Natural killer cell (primary cell): ENCODE data around the gene NFKB2. TPM values are rescaled to one million over a fixed set of nuclear protein-coding genes. Genes with fewer than 3 reads are reported as not detected.

Experiments
- ATAC-seq, 3 donors: fragments of 150-1000 bp in 2 of 3; fragments of 200-7000 bp in 1 of 3; cut with Tn5 transposase; 1 replicate in 1 of 3; 2 replicates in 2 of 3; pipeline ENCODE4 v1.10.0; 2021; ENCODE audit warnings: mild to moderate bottlenecking in 2 of 3, moderate library complexity in 2 of 3
- DNase-seq, 2 donors: peaks; one replicate each; pipeline versions ENCODE4 v3.0.0 to v3.0.0-alpha.2; 2013 to 2021; ENCODE audit warnings: mixed read lengths in 1 of 2
- H3K27ac ChIP-seq: one replicate; pipeline ENCODE4 v1.5.1; 2013; ENCODE audit warnings: mild to moderate bottlenecking, low read length
- H3K27me3 ChIP-seq: one replicate; pipeline ENCODE4 v1.6.1; 2013; ENCODE audit warnings: low read length; ENCODE audit not compliant: control insufficient read depth, insufficient read depth
- H3K36me3 ChIP-seq: one replicate; pipeline ENCODE4 v1.6.1; 2013; ENCODE audit warnings: low read length; ENCODE audit not compliant: control insufficient read depth, insufficient read depth
- H3K4me1 ChIP-seq: one replicate; pipeline ENCODE4 v1.6.1; 2013; ENCODE audit warnings: low read length; ENCODE audit not compliant: control insufficient read depth, insufficient read depth
- H3K4me3 ChIP-seq: one replicate; pipeline ENCODE4 v1.5.1; 2013; ENCODE audit warnings: low read length
- H3K9me3 ChIP-seq: one replicate; pipeline ENCODE4 v1.6.1; 2013; ENCODE audit warnings: low read length; ENCODE audit not compliant: control insufficient read depth, insufficient read depth
- H3K27ac Mint-ChIP-seq, 2 donors: one replicate each; pipeline ENCODE4 v1.8.0; 2022; ENCODE audit warnings: mild to moderate bottlenecking in 2 of 2, mixed read lengths in 2 of 2, moderate library complexity in 1 of 2
- H3K27me3 Mint-ChIP-seq, 2 donors: one replicate each; pipeline ENCODE4 v1.8.0; 2022; ENCODE audit warnings: low read depth in 2 of 2, mixed read lengths in 2 of 2
- H3K36me3 Mint-ChIP-seq: one replicate; pipeline ENCODE4 v1.8.0; 2022; ENCODE audit warnings: mixed read lengths
- H3K4me1 Mint-ChIP-seq, 2 donors: one replicate each; pipeline ENCODE4 v1.8.0; 2022; ENCODE audit warnings: mixed read lengths in 2 of 2
- H3K4me3 Mint-ChIP-seq: one replicate; pipeline ENCODE4 v1.8.0; 2022; ENCODE audit warnings: mild to moderate bottlenecking, moderate library complexity, mixed read lengths
- H3K9me3 Mint-ChIP-seq, 2 donors: one replicate each; pipeline ENCODE4 v1.8.0; 2022; ENCODE audit warnings: mixed read lengths in 2 of 2
- WGBS: methylation state at CpG from one replicate; pipeline ENCODE4 v1.1.7; 2013; ENCODE audit warnings: missing lambda C conversion rate; ENCODE audit not compliant: insufficient coverage; 5-methylcytosine and 5-hydroxymethylcytosine counted together
- intact Hi-C: fragments of 100-400 bp; cut with micrococcal nuclease; formaldehyde crosslinking; loops from one replicate; pipeline ENCODE4 v1.14.2; 2022
- total RNA-seq, 4 donors: library from RNA; stranded (reverse); fragments of 120-200 nt in 1 of 4; gene quantifications; one replicate each; pipeline versions ENCODE4 v1.2.3 to v1.2.4, GENCODE V29; 2013 to 2022
- TF ChIP-seq, protein P1 (sequence below): fragments of 200-600 bp; IDR thresholded peaks from one replicate; pipeline ENCODE4 v1.8.0; 2022; ENCODE audit warnings: antibody characterized with exemption

The NFKB2 gene
- total RNA-seq, 3 donors from 2014 or later (not counting 1 experiment from before 2014, with no cell fraction given), result 201 to 264 (median 246) TPM

DNA sequence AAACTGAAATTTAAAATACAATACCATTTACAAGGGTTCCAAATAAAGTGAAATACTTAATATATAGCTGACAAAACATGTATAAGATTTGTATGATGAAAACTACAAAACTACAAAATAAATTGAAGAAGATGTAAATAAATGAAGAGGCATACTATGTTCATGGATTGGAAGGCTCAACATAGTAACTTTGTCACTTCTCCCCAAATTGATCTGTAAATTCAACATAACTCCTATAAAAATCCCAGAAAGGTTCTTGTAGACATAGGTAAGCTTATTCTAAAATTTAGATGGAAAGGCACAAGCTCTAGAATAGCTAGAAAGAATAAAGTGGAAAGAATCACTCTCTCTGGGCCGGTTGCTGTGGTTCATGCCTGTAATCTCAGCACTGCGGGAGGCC is 24.2 kb upstream of the NFKB2 start:
- no peaks in the 10 kb centered on the region for H3K27me3 Mint-ChIP-seq
- intact Hi-C loops, result no loop called here
- H3K4me3 ChIP-seq, result no peak overlapping the region
- DNase-seq, result no peak
- H3K27ac ChIP-seq, result no peak overlapping the region
- no peaks in the 10 kb centered on the region for H3K9me3 ChIP-seq
- no peaks in the 10 kb centered on the region for H3K27me3 ChIP-seq
- no peaks in the 10 kb centered on the region for H3K9me3 Mint-ChIP-seq
- no peak overlapping the region for H3K4me3 Mint-ChIP-seq
- no peaks in the 10 kb centered on the region for H3K4me1 Mint-ChIP-seq
- peaks cover 79% of the 10 kb centered on the region for H3K36me3 ChIP-seq
- WGBS, result 100% methylated on average over 2 of the region's 2 CpGs
- peaks cover 24% of the 10 kb centered on the region for H3K36me3 Mint-ChIP-seq
- H3K27ac Mint-ChIP-seq, result no peak overlapping the region
- TF ChIP-seq, protein P1, sequence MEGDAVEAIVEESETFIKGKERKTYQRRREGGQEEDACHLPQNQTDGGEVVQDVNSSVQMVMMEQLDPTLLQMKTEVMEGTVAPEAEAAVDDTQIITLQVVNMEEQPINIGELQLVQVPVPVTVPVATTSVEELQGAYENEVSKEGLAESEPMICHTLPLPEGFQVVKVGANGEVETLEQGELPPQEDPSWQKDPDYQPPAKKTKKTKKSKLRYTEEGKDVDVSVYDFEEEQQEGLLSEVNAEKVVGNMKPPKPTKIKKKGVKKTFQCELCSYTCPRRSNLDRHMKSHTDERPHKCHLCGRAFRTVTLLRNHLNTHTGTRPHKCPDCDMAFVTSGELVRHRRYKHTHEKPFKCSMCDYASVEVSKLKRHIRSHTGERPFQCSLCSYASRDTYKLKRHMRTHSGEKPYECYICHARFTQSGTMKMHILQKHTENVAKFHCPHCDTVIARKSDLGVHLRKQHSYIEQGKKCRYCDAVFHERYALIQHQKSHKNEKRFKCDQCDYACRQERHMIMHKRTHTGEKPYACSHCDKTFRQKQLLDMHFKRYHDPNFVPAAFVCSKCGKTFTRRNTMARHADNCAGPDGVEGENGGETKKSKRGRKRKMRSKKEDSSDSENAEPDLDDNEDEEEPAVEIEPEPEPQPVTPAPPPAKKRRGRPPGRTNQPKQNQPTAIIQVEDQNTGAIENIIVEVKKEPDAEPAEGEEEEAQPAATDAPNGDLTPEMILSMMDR, result no peak
- H3K4me1 ChIP-seq, result no peaks in the 10 kb centered on the region
- no peak for ATAC-seq

DNA sequence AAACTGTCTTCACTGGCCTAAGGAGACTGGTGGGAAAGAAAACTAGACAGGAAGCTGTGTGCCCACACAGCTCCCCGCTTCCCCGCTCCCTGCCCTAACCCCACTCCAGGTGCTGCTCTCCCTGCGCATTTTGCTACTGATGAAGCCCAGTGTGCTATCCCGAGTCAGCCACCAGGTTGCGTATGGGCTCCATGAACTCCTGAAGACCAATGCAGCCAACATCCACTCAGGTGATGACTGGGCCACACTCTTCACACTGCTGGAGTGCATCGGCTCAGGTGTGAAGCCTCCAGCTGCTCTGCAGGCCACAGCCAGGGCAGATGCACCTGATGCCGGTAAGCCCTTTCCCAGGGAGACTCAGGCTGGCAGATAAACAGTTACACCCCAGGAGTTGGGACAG is 20.3 kb upstream of the NFKB2 start:
- intact Hi-C loops, result no loop called here
- H3K27me3 ChIP-seq, result no peaks in the 10 kb centered on the region
- peaks cover 70% of the 10 kb centered on the region for H3K36me3 ChIP-seq
- H3K9me3 ChIP-seq, result no peaks in the 10 kb centered on the region
- ATAC-seq (peak in 2 of 3 donors; percentile 38 to 45), DNase-seq (peak in 1 of 2 donors; percentile 49)
- Mint-ChIP-seq H3K36me3 (peaks cover 3% of the 10 kb centered on the region), H3K9me3 (no peaks in the 10 kb centered on the region), H3K27me3 (no peaks in the 10 kb centered on the region), H3K4me3 (no peak overlapping the region), H3K4me1 (no peaks in the 10 kb centered on the region), H3K27ac (no peak overlapping the region)
- 96% methylated on average over 7 of the region's 7 CpGs for WGBS
- TF ChIP-seq, protein P1, result no peak
- H3K27ac ChIP-seq, result no peak overlapping the region
- H3K4me1 ChIP-seq, result no peaks in the 10 kb centered on the region
- no peak overlapping the region for H3K4me3 ChIP-seq

DNA sequence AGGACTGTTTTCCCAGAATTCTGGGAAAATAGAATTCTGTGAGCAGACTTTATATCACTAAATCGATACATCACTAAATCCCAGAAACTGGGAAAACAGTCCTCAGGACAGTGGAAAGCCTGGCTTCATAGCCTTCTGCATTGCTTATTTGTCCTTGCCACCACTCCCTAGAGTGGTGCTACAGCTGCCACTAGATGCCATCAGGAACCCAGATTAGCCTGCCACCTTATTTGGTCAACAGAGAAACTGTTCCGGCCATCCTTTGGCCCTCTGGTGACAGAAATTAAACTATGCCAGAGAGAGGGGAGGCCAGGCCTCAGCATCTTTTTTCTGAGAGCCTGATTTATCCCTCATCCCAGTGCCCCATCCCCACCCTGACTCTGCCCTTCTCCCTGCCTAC is 19.6 kb upstream of the NFKB2 start:
- TF ChIP-seq, protein P1, result no peak
- Histone ChIP-seq H3K36me3 (peaks cover 70% of the 10 kb centered on the region), H3K27me3 (no peaks in the 10 kb centered on the region), H3K4me3 (no peak overlapping the region), H3K27ac (no peak overlapping the region), H3K9me3 (no peaks in the 10 kb centered on the region), H3K4me1 (no peaks in the 10 kb centered on the region)
- ATAC-seq, result no peak
- Mint-ChIP-seq H3K4me3 (no peak overlapping the region), H3K27ac (no peak overlapping the region), H3K27me3 (no peaks in the 10 kb centered on the region), H3K4me1 (no peaks in the 10 kb centered on the region), H3K9me3 (no peaks in the 10 kb centered on the region), H3K36me3 (no peaks in the 10 kb centered on the region)
- intact Hi-C loops, result no loop called here
- whole genome bisulfite sequencing, result 98% methylated on average over 2 of the region's 2 CpGs
- no peak for DNase-seq

DNA sequence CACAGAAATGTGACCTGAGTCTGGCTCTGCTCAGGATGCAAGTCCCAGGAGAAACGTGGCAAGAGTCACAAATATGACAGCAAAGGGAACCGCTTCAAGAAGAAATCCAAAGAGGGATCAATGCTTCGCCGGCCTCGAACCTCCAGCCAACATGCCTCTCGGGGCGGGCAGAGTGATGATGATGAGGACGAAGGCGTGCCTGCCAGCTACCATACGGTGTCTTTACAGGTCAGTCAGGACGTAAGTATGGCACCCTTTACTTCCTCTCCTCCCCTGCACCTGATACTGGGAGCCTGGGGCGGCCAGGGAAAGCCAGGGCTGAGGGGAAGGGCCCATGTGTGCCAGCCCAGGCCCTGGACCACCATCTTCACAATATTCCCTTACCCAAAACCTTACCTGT is 18.6 kb upstream of the NFKB2 start:
- Mint-ChIP-seq H3K9me3 (no peaks in the 10 kb centered on the region), H3K36me3 (no peaks in the 10 kb centered on the region), H3K4me1 (no peaks in the 10 kb centered on the region), H3K27ac (no peak overlapping the region), H3K27me3 (no peaks in the 10 kb centered on the region), H3K4me3 (no peak overlapping the region)
- Histone ChIP-seq H3K9me3 (no peaks in the 10 kb centered on the region), H3K36me3 (peaks cover 69% of the 10 kb centered on the region), H3K4me1 (no peaks in the 10 kb centered on the region), H3K27ac (no peak overlapping the region), H3K4me3 (no peak overlapping the region), H3K27me3 (no peaks in the 10 kb centered on the region)
- DNase-seq (no peak), ATAC-seq (no peak)
- intact Hi-C loops, result no loop called here
- 97% methylated on average over 11 of the region's 12 CpGs for WGBS
- TF ChIP-seq, protein P1, result no peak
